Nephron (organoid): ENCODE measurements around the gene ALKBH7.

Experiments used
- H3K27ac Mint-ChIP-seq, 3 experiments: 2 replicates each; pipeline ENCODE4 v1.8.0; 2020; ENCODE audit warnings: mixed read lengths in 3 of 3, mild to moderate bottlenecking in 2 of 3, moderate library complexity in 1 of 3
- H3K27me3 Mint-ChIP-seq: 2 replicates; pipeline ENCODE4 v1.8.0; 2021; ENCODE audit warnings: low read depth, mild to moderate bottlenecking, moderate library complexity, mixed read lengths
- H3K36me3 Mint-ChIP-seq: 2 replicates; pipeline ENCODE4 v1.8.0; 2020; ENCODE audit warnings: low read depth, mixed read lengths
- H3K4me1 Mint-ChIP-seq: 2 replicates; pipeline ENCODE4 v1.8.0; 2020; ENCODE audit warnings: mixed read lengths
- H3K4me3 Mint-ChIP-seq, 3 experiments: 2 replicates each; pipeline ENCODE4 v1.8.0; 2020; ENCODE audit warnings: mild to moderate bottlenecking in 3 of 3, mixed read lengths in 3 of 3, moderate library complexity in 2 of 3
- H3K9me3 Mint-ChIP-seq: 2 replicates; pipeline ENCODE4 v1.8.0; 2020; ENCODE audit warnings: mixed read lengths
- CTCF ChIP-seq, 3 experiments: fragments of 200-600 bp; sonication (generic); IDR thresholded peaks; one replicate each; pipeline ENCODE4 v1.5.0; 2021; ENCODE audit warnings: antibody characterized with exemption in 3 of 3; ENCODE audit not compliant: unreplicated experiment in 3 of 3

ALKBH7 gene

GRCh38 chr19:6424195-6424938, 51.8 kb downstream of the ALKBH7 start, which contains the start of gene KHSRP:
Gene KHSRP, minus strand, starts transcription at chr19:6424811. Its CDS starts 110 bp downstream, at chr19:6424701.
- Mint-ChIP-seq H3K4me1 (peaks cover 37% of the 10 kb centered on the region), H3K4me3 (peak within 1 kb of the TSS; percentile 89 to 96 (median 94)), H3K9me3 (no peaks in the 10 kb centered on the region), H3K27me3 (peaks cover 2% of the 10 kb centered on the region), H3K27ac (peak within 1 kb of the TSS; percentile 89 to 95 (median 92)), H3K36me3 (peaks cover 32% of the 10 kb centered on the region)
- TF ChIP-seq CTCF (IDR thresholded peaks at IDR 0.05; ENCODE audit: unreplicated experiment in 3 of 3): no peak
